Esophagus muscularis mucosa (tissue), 3 donors: ENCODE measurements around the gene IFNK.

Experiments used
- EP300 ChIP-seq: sonication (generic); formaldehyde crosslinking; IDR thresholded peaks from one replicate; pipeline ENCODE4 v1.6.1; 2017; ENCODE audit warnings: antibody characterized with exemption
- TF ChIP-seq, protein P1 (sequence below), 3 experiments: fragments of 200-600 bp in 2 of 3; fragments of 450-650 bp in 1 of 3; sonication (generic) in 2 of 3; IDR thresholded peaks; one replicate each; pipeline ENCODE4 v1.5.1; 2017 to 2019; ENCODE audit warnings: antibody characterized with exemption in 3 of 3, mild to moderate bottlenecking in 2 of 3, moderate library complexity in 1 of 3

- no peak for TF ChIP-seq EP300
- TF ChIP-seq, protein P1, sequence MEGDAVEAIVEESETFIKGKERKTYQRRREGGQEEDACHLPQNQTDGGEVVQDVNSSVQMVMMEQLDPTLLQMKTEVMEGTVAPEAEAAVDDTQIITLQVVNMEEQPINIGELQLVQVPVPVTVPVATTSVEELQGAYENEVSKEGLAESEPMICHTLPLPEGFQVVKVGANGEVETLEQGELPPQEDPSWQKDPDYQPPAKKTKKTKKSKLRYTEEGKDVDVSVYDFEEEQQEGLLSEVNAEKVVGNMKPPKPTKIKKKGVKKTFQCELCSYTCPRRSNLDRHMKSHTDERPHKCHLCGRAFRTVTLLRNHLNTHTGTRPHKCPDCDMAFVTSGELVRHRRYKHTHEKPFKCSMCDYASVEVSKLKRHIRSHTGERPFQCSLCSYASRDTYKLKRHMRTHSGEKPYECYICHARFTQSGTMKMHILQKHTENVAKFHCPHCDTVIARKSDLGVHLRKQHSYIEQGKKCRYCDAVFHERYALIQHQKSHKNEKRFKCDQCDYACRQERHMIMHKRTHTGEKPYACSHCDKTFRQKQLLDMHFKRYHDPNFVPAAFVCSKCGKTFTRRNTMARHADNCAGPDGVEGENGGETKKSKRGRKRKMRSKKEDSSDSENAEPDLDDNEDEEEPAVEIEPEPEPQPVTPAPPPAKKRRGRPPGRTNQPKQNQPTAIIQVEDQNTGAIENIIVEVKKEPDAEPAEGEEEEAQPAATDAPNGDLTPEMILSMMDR (IDR thresholded peaks at IDR 0.05), result no peak
These were observed 19.8 kb upstream of the IFNK start for GRCh38 chr9:27504259-27504658.
